Medulla oblongata (tissue), 1 donor: ENCODE results near the gene NHSL2.

ENCODE experiments used
- DNase-seq: peaks from one replicate; pipeline ENCODE4 v3.0.0-alpha.2; 2015; ENCODE audit errors: extremely low spot score

Gene NHSL2

DNA sequence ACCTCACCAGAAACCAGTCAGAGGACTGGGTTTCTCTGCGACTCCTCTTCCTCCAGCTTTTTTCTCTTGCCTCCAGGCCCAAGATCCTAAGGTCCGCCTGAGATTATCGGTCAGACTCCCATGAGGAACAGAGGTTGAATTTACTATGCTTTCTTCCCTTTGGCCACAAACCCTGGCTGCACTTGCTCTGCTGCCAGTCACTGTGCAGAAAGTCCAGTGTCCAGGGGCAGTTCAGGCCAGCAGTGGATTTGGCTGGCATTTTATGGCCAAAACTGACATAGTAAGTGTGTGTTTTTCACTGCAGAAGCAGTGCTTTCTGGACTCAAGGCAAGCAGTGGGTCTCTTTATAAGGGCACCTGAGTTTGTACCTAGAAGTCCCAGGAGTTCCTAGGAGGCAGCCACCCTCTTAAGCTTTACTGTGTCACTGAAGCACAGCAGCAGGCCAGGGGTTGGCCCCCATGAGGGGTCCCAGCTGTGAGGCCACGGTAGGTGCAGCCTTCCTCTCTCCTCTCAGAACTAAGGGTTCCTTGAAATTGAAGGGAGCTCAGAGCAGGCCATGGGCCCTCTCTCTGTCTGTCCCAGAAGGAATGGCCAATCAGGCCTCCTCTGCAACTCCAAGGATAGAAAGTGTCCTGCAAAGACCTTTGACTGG lies 217.7 kb downstream of the NHSL2 start:
- no peak for DNase-seq

DNA sequence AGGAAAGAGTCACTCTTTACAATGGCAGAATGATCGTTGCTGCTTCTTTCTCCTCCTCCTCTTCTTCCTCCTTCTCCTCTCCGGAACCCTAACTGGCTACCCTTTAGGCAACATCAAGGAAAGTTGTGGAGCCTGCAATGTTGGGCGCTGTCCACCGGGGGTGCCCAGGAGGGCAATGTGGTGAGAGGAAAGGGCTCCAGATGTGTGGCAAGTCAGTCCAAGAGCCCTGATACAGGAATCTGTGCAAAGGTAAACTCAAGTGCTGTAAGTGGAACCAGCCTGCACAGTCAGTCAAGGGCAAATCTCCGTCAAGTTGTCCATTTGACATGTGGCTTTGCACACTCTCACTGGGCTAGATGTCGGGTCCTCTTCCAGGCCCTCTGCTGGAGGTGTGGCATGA lies 218.2 kb downstream of the NHSL2 start:
- no peak for DNase-seq

DNA sequence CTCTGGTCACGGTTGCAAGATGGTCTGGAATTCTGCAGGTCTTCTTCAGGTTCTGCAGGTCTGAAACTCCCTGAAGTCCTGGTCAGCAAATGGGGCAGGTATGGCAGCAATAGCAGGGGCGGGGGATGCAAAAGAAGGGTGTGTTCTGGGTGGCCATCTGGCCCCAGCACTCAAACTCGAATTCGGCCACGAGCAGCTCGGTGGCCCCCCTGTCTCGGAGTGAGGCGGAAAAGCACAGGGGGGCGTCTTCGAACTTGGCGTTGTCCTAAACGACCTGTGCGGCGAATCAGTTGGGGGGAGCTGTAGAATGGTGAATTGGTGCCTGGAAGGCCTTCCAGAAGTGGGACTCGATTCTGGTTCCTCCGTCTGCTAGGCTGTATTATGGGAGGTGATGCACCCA lies 219.0 kb downstream of the NHSL2 start:
- DNase-seq, result no peak

DNA sequence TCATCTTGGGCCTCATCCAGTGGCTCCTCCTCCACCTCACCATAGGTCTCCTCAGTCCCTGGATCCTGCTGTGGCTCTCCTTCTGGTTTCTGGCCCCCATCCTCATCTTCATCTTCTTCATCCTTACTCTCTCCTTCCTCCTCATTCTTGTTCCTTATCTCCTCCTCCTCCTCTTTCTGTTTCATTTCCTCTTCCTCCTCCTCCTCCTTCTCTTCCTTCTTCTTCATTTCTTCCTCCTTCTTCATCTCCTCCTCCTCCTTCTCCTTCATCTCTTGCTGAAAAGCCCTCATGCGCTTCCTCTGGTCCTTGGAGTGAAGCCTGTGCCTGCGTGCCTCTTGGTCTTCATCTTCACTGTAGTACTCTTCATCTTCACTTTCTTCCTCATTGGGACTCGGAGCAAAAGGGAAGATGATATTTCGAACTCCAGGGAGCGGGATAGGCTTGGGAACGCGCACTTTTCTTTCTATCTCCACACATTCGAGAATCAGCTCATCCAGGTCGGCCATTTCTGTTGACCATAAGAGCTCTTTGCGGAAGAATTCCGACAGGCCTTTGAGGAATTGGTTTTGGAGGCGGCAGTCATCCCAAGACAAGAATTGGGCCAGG lies 219.6 kb downstream of the NHSL2 start:
- no peak for DNase-seq

DNA sequence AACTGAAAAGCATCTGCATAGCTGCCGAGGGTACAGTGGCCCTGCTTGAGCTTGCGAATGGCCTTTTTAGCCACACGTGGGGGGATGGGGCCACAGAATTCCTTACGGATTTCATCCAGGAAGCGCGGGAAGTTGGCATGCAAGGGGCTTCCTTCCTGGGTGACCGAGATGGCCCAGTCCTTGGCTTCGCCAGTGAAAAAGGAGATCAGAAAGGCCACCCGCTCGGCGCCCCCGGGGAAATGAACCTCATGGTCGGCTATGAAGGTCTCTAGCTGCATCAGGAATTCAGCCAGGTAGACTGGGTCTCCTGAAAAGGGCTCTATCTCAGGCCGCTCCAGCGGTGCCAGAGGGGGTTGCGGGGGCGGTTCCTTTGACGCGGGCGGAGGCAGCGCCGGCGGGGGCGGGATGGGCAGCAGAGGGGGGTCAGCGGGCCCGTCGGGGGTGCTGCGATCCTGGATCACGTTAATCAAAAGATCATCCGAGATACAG lies 220.2 kb downstream of the NHSL2 start:
- no peak for DNase-seq

DNA sequence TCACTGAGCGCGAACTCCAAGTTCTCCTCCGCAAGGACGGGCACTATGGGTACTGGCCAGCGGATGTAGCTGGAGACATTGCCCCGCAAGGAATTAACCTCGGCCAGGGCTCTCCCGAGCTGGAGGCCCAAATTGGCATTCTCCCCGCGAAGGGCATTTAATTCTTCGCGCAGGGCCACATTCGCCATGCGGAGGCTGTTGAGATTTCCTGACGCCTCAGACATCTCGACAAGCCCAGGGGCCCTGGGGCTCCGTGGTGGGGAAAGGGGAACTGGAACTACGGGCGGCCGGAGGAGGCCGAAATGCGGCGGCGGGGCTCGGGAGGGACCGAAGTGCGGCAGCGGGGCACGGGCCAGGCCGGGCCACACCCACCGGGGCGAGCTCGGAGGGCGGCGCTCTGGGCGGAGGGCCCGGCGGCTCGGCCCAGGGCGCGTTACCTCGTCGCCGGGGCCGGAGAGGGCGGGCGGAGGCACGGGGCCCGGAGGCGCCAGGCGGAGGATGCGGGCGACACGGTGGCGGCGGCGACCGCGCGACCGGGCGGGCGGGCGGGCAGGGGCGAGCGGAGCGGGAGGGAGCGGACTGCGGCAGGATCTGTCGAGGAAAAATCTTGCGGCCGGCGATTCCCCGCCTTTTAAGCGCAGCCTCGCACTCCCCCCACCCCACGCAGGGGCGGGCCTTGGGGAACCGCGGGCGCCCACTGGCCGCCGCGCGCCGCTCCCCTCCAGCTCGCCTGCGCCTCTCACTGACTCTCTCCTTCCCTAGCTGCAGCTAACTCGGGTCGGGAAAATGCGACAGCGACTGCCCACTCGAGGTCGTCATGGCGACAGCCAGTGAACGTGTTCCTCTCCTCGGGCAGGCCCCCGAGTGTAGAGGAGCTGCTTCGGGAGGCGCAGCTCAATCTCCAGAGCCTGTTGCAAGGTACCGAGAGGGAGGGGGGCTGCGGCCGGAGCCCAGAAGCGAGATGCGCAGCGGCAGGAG lies 221.0 kb downstream of the NHSL2 start, which contains the start of gene RTL5:
RTL5 (minus strand) TSS at position 599 of the 978 bp plus-strand sequence.
- DNase-seq, result peak; percentile 81

DNA sequence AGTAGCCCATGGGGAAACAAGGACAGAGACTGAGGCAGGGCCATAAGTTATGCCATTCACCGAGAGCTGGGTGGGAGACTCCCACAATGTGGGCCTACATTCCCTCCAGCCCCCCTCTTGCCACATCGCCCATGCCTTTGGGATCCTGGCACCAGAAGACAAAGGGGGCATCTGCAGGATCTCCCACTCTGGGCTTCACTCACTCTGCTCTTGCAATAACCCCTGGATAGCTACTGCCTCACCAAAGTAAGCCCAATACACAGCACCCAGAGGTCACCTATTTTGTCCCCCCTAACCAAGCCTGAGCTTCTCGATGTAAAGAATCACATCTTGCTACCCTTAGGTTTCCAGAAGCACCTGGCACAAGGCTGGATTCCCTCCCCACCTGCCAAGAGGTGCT lies 221.8 kb downstream of the NHSL2 start:
- no peak for DNase-seq

DNA sequence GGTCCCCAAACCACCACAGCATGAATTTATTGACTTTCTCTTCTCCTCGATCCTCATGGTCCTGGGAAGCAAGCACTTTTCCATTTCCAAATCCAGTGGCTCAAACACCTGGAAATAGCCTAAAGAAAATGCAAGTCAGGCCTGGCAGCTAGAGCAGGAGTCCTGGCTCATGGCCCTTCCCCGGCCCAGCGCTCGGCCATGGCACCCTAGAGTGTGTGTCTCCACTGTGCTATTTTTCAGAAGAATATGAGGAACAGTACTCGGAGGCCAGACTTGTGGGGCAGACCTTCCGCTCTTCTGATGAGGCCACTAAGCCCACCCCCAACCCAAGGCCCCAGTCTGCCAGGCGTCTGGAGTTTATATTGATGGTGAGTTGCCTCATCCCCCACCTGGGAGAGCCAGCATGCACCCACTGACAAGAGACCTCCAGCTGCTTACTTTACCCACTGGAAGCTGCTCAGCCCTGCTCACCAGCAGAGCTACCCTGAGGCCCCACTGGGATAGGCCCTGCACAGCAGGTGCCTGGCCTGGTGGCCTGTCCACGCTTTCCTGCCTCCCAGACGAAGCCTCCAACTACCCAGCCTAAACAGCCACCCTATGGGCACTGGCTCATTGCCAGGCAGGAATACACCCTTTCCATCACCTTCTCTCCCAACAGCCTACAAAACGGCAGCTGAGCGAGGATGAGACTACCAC lies 223.4 kb downstream of the NHSL2 start:
- DNase-seq, result no peak

DNA sequence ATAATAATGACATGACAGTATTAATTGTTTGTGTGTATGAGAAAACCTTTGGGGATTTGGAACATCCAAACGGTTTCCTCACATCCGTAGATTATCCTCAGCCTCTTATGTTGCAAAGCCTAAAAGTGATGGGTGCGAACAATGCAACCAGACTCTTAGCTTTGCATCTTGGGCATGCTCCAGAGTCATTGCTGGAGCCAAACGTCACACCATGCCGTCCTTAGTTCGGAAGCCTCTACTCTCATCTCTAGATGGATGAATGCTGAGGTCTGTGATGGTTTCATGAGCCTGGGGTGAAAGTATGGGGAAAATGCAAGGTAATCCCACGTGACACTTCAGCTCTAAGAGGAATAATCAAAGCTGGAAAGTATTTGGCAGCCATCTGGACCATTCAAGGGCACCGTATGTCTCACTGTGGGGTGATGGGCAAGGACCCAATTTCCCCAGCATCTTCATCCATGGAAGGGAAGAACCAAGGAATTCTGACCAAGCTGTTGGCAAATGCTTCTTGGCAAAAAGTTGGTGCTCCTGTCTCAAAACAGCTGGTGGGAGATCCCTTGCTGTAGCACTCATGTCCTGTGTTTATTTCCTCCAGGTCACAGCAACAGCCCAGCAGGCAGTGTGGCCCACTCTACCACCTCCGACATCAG lies 227.3 kb downstream of the NHSL2 start:
- DNase-seq, result no peak

DNA sequence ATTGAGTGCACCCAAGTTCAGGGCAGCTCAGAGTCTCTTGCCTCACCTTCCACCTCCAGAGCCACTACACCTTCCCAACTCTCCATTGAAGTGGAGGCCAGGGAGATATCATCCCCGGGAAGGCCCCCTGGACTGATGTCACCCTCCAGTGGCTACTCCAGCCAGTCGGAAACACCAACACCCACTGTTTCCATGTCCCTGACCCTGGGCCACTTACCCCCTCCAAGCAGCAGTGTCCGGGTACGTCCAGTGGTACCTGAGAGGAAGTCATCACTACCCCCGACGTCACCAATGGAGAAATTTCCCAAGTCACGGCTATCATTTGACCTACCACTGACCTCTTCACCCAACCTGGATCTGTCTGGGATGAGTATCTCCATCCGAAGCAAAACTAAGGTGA lies 228.9 kb downstream of the NHSL2 start:
- no peak for DNase-seq

DNA sequence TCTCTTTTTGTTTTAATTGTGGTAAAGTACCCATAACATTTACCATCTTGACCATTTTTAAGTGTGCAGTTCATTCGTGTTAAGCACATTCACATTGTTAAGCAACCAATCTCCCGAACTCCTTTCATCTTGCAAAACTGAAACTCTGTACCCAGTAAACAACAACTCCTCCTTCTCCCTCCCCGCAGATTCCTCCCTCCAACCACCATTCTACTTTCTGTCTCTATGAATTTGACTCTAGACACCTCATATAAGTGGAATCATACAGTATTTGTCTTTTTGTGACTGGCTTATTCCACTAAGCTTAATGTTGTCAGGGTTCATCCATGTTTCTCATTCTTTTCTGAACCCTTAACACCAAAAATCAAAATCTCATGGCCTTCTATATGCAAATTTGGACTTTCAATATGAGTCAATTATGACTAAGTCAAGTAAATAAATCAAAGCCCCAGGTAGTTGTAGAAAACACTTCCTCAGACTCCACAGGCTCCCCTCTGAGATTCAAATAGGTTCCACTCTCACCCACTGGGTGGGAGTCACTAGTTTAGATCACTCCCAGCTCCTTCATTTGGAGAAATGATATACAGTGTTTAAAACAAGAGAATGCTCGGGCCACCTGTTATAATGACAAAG lies 230.8 kb downstream of the NHSL2 start:
- no peak for DNase-seq

DNA sequence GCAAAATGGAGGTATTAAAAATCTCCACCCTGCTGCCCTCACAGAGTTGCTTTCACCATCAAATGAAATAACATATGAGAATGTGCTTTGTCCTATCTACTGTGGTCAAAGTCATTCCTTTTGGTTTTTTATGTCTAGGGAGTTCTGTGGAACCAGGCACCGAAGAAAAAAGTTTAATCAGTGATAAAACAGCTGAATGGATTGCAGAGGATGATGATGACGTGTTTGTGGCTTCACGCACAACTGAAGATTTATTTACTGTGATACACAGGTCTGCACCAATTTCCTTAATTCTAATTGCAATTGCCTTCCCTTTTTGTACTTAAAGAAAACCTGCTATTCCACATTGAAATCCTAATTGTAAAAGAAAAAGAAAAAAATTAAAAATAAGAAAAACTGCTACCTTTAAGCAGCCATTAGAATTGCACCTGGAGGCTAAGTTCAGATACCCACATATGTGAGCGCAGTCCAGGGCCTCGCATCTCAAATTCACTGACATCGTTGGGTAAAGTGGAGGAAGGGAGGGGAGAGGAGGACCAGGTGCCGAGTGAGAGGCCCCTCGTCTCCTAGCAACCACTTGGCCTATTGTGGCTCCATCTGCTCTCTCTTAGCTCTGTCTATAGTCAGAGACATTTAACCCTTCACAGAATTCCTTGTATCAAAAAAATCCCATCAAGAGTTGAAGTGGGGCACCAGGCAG lies 231.6 kb downstream of the NHSL2 start:
- DNase-seq, result no peak

DNA sequence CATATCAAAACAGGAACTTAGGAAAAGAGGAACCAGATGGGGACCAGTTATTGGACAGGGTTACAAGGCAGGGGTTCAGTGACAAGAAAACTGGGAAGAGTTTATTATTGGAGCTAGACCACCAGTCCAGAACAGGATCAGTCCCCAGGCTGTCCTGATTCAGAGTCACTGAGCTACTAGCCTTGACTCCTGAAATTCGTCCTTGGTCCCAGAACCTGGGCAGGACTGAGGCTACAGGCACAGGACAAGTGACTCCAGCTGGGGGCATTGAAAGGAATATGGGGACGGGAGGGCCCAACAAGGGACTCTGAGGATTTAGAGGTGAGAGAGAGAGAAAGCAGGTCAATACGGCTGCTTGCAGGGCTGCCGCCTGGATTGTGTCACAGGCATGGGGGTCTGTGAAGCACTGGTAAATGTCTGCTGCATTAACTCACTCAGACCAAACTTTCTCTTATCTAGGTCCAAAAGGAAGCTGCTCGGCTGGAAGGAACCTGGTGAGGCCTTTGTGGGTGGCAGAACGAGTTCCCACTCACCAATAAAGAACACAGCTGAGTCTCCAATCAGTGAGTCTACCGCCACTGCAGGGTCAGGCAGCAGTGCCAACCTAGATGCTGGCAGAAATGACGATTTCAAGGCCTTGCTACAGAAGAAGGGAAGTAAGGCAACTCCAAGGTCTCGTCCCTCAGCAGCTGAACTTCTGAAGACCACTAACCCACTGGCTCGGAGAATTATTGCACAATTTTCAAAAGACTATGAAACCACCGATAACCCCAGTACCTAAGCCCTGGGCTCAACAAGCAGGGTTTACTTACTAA lies 232.4 kb downstream of the NHSL2 start:
- DNase-seq, result no peak

DNA sequence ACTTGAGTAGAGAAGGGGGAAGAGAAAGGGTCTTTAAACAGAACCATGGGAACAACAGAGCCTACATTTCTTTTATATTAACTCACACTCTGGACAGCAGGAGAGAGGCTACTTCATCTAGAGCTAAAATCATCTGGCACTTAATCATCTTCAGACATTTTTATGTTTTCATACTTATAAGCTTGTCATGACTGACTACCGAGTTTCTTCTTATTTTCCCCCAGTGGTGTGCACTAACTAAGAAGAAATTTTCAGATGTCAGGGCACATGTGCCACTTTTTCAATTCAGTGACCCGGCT lies 232.9 kb downstream of the NHSL2 start:
- DNase-seq, result no peak

DNA sequence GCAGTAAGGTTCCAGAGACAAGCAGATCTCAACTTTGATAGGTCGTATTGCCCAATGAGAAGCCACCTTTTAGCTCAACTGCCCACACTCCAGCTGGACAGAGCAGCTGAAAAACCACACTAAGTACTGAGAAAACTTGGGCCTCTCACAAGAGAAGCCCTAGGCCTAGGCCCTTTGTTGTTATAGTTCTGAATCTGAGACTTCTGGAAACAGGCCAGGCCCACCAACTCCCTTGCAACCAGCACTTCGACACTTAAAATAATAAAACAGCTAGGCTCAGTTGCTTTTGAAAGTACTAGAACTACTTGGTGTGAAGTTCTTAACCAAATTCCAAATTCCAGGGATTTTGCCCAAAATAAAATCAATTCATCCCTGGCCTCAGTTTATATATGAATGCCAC lies 234.5 kb downstream of the NHSL2 start:
- DNase-seq, result no peak

DNA sequence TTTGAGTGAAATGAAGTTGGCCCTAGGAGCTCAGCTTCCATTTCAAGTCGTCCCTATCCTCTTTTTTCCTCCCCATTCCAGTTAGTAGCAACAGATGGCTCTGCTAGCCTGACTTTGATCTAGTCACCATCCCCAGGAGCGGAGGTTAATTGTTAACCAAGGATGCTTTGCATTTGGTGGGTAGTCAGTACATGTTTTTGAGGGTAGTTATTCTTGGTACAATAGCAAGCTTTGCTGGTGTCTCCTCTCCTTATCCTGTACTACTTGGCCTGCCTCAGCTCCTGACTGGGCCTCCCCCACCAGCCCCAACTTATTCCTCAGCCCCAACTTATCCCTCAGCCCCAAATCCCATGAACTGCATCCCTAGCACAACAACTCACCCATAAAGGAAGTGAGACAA lies 235.9 kb downstream of the NHSL2 start:
- no peak for DNase-seq

DNA sequence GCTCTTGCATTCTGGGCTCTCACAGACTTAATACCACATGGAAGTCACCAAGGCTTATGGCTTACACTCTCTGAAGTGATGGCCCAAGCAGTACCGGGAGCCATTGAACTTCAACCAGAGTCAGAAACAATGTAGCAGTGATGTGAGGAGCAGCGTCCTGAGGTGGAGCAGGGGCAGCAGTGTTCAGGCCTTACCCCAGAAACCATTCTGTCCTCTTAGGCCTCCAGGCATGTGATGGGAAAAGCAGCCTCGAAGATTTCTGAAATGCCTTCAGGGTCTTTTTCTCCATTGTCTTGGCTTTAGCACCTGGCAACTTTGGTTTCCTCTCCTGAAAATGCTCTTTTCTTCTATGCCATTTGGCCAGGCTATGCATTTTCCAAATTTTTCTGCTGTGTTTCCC lies 248.1 kb downstream of the NHSL2 start:
- DNase-seq, result no peak

DNA sequence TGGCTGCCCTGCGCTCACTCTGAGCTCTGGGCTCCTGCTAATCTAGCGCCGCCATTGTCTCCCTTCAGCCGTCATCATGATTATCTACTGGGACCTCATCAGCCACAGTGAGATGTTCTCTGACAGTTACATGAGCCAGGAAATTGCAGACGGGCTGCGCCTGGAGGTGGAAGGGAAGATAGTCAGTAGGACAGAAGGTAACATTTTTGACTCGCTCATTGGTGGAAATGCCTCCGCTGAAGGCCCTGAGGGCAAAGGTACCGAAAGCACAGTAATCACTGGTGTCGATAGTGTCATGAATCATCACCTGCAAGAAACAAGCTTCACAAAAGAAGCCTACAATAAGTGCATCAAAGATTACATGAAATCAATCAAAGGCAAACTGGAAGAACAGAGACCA lies 249.1 kb downstream of the NHSL2 start:
- no peak for DNase-seq

DNA sequence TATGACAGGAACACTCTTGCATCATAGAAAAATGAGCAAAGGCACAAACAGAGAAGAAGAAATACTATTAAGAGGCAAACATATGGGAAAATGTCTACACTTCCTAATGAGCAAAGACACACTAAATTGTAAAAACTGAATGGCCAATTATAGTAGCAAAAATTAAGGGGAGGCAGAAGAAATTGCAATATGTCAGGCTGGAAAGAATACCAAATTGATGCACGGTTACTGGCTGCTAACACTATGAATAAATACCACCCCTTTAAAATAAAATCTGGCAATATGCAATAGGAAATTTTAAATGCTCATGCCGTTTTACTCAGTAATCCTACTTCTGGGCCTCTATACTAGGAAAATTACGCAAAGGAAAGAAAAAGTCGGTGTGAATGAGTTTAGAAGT lies 254.9 kb downstream of the NHSL2 start:
- no peak for DNase-seq
